Left ventricle myocardium inferior (tissue), 1 donor: ENCODE data around the gene OPN1LW. TPM values are rescaled to one million over a fixed set of nuclear protein-coding genes. Genes with fewer than 3 reads are reported as not detected.

Source experiments
- DNase-seq: peaks from one replicate; pipeline ENCODE4 v3.0.0-alpha.2; 2020
- H3K27ac ChIP-seq: fragments of 200-600 bp; replicated peaks from 2 replicates; pipeline ENCODE4 v1.8.0; 2021
- H3K27me3 ChIP-seq: fragments of 200-600 bp; 2 replicates; pipeline ENCODE4 v1.8.0; 2021; ENCODE audit warnings: low read depth
- H3K36me3 ChIP-seq: fragments of 200-600 bp; 2 replicates; pipeline ENCODE4 v1.8.0; 2021
- H3K4me1 ChIP-seq: fragments of 200-600 bp; 2 replicates; pipeline ENCODE4 v1.8.0; 2021
- H3K4me3 ChIP-seq: fragments of 200-600 bp; 2 replicates; pipeline ENCODE4 v1.8.0; 2021; ENCODE audit warnings: mild to moderate bottlenecking, moderate library complexity
- H3K9me3 ChIP-seq: fragments of 200-600 bp; replicated peaks from 2 replicates; pipeline ENCODE4 v1.8.0; 2021
- intact Hi-C: fragments of 100-400 bp; cut with micrococcal nuclease; formaldehyde crosslinking; loops from one replicate; pipeline ENCODE4 v1.11.0; 2022
- total RNA-seq: library from RNA; stranded (reverse); fragmentation: NEBNext Ultra II Directional; extraction: Animal tissue kit (Norgen Biotek cat#: 25700); gene quantifications from one replicate; pipeline ENCODE4 v1.2.1, GENCODE V29; 2021
- TF ChIP-seq, protein P1 (sequence below): fragments of 200-600 bp; IDR thresholded peaks from 2 replicates; pipeline ENCODE4 v1.8.0; 2021; ENCODE audit warnings: antibody characterized with exemption, mild to moderate bottlenecking, borderline replicate concordance
- donor health status: DM: no; HTN: yes; CAD: no; lungs with severe emphysema.

OPN1LW gene
- total RNA-seq, 1 donor from 2014 or later: not detected

DNA sequence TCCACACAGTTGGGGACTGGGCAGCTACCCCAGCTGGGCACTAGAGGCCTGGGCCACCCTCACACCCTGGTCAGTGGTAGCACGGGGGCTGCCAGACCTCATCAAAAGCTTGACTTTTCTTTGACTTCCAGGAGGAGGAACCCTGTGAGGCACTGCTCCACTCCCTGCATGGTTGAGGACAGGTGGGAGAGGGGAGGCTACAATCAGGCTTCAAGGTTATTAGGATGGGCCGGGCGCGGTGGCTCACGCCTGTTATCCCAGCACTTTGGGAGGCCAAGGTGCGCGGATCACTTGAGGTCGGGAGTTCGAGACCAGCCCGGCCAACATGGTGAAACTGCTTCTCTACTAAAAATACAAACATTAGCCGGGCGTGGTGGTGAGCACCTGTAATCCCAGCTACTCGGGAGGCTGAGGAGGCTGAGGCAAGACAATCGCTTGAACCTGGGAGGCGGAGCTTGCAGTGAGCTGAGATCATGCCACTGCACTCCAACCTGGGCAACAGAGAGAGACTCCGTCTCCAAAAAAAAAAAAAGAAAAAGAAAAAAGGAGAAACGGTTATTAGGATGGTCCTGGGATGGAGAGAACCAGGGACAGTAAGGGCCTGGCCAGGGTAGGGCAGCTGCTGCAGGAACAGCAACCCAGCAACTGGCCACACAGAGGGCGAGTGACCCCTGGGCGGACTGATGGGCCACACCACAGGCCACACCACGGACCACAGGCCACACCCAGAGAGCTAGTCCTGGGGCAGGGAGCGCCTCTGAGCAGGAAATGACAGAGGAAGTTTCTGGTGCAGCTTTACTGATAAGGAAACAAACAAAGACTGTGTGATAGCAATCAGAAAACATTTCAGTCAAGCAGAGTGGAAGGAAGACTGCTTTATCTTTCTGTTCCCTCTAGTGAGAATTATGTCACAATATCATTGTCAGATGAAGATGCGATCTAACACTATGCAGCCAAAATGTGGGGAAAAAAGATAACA lies 20.5 kb upstream of the OPN1LW start:
- intact Hi-C loops: no loop called here
- no peaks in the 10 kb centered on the region for H3K36me3 ChIP-seq
- no peaks in the 10 kb centered on the region for H3K9me3 ChIP-seq
- TF ChIP-seq, protein P1, sequence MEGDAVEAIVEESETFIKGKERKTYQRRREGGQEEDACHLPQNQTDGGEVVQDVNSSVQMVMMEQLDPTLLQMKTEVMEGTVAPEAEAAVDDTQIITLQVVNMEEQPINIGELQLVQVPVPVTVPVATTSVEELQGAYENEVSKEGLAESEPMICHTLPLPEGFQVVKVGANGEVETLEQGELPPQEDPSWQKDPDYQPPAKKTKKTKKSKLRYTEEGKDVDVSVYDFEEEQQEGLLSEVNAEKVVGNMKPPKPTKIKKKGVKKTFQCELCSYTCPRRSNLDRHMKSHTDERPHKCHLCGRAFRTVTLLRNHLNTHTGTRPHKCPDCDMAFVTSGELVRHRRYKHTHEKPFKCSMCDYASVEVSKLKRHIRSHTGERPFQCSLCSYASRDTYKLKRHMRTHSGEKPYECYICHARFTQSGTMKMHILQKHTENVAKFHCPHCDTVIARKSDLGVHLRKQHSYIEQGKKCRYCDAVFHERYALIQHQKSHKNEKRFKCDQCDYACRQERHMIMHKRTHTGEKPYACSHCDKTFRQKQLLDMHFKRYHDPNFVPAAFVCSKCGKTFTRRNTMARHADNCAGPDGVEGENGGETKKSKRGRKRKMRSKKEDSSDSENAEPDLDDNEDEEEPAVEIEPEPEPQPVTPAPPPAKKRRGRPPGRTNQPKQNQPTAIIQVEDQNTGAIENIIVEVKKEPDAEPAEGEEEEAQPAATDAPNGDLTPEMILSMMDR: no peak
- H3K4me3 ChIP-seq: no peak overlapping the region
- H3K27ac ChIP-seq: no peak overlapping the region
- H3K4me1 ChIP-seq: peaks cover 16% of the 10 kb centered on the region
- peak; percentile 29 for DNase-seq
- H3K27me3 ChIP-seq: no peaks in the 10 kb centered on the region

DNA sequence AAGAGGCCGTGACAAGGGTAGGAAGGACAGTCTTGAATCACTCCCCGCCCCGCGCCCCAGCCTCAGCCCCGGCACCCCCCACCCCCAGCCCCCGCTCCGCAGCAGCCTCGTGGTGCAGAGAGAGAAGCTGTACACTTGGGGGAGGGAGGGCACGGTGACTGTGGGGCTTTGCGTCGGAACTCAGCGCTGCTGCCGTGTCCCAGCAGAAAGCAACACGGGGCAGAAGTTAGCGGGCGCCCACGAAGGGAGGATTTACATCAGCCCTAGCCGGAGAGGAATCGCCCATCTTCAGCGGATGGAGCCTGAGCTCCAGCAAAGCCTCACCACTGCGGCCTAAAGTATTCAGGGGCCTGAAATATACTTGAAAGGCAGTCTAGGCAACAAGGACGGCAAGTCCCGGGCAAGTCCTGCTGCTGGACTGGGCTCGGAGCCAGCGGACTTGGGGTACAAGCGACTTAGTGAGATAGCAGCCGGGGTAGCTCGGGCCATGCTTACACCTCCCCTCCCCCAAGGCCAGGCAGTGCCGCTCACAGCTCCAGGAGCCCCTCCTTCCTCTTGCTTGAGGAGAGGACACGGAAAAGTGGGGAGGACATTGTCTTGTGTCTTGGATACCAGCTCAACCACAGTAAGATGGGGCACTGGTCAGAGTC lies 18.5 kb upstream of the OPN1LW start:
- Histone ChIP-seq H3K36me3 (no peaks in the 10 kb centered on the region), H3K4me1 (peaks cover 16% of the 10 kb centered on the region), H3K27ac (peak overlapping the region; percentile 61), H3K9me3 (no peaks in the 10 kb centered on the region), H3K4me3 (no peak overlapping the region), H3K27me3 (no peaks in the 10 kb centered on the region)
- intact Hi-C loops: no loop called here
- TF ChIP-seq, protein P1: no peak
- DNase-seq: peak; percentile 49

DNA sequence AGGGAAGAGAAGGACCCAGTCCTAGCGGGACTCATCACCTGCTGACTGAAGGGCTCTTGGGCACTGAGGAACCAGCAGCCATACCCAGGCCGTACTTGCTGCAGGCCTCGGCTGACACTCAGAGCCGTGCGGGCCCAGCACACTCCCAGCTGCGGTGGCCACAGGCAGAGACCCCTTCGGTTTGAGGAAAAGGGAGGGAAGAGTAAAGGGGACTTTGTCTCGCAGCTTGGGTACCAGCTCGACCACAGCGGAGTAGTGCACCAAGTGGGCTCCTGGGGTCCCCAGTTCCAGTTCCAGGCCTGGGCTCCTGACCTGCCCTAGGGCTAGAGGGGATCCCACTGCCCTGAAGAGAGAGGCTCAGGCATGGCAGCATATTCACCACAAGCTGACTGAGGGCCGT lies 17.9 kb upstream of the OPN1LW start:
- H3K4me1 ChIP-seq: peaks cover 16% of the 10 kb centered on the region
- TF ChIP-seq, protein P1: no peak
- peak overlapping the region; percentile 61 for H3K27ac ChIP-seq
- no peak overlapping the region for H3K4me3 ChIP-seq
- no peaks in the 10 kb centered on the region for H3K9me3 ChIP-seq
- DNase-seq: no peak
- intact Hi-C loops: no loop called here
- H3K36me3 ChIP-seq: no peaks in the 10 kb centered on the region
- no peaks in the 10 kb centered on the region for H3K27me3 ChIP-seq

DNA sequence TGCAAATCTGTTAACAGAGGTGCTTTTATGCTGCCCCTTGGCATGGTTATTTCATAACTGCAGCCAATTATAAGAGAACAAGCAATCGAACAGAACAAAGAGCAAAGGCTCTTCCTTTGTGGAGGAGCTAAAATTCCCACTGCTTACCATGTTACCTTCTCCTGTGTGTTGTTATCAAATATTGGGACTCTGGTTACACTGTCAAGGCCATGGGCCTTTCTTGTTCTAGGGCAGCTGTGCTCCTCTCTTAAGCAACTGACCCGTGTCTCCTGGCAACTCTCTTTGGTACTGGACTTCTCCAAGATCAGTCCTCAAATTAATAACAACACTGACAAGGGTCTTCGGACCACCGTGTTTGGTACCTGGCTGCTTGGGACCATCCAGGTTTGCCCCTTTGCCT lies 12.1 kb upstream of the OPN1LW start:
- DNase-seq: no peak
- Histone ChIP-seq H3K4me3 (no peak overlapping the region), H3K36me3 (no peaks in the 10 kb centered on the region), H3K27ac (no peak overlapping the region), H3K9me3 (no peaks in the 10 kb centered on the region), H3K27me3 (no peaks in the 10 kb centered on the region), H3K4me1 (peaks cover 10% of the 10 kb centered on the region)
- intact Hi-C loops: no loop called here
- TF ChIP-seq, protein P1: no peak

DNA sequence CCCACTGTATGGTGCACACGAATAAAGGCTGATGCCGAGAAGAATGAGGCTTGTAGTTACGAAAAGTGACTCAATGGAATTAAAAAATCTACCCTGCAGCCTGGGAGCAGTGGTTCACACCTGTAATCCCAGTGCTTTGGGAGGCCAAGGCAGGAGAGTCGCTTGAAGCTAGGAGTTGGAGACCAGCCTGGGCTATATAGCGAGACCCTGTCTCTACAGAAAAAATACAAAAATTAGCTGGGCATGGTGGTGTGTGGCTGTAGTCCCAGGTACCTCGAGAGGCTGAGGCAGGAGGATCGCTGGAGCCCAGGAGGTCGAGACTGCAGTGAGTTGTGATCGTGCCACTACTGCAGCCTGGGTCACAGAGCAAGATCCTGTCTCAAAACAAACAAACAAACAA lies 11.7 kb upstream of the OPN1LW start:
- H3K27me3 ChIP-seq: no peaks in the 10 kb centered on the region
- no peak overlapping the region for H3K27ac ChIP-seq
- TF ChIP-seq, protein P1: no peak
- no peak overlapping the region for H3K4me3 ChIP-seq
- H3K36me3 ChIP-seq: no peaks in the 10 kb centered on the region
- intact Hi-C loops: no loop called here
- no peak for DNase-seq
- H3K4me1 ChIP-seq: peaks cover 10% of the 10 kb centered on the region
- H3K9me3 ChIP-seq: no peaks in the 10 kb centered on the region
